Prostate gland (tissue), 2 donors: ENCODE measurements around the gene INKA2. TPM values are rescaled to one million over a fixed set of nuclear protein-coding genes. Genes with fewer than 3 reads are reported as not detected.

ENCODE experiments used
- DNase-seq: peaks from one replicate; pipeline ENCODE4 v3.0.0-alpha.2; 2019; ENCODE audit warnings: low spot score
- H3K27ac ChIP-seq, 2 donors: fragments of 200-600 bp; sonication (generic); 2 replicates each; pipeline ENCODE4 v1.5.1; 2017 to 2019
- H3K27me3 ChIP-seq: fragments of 200-600 bp; sonication (generic); replicated peaks from 2 replicates; pipeline ENCODE4 v1.5.1; 2019; ENCODE audit not compliant: insufficient read depth
- H3K36me3 ChIP-seq, 2 donors: fragments of 200-600 bp; sonication (generic); 1 replicate in 1 of 2; 2 replicates in 1 of 2; pipeline versions ENCODE4 v1.5.1 to v1.8.1; 2017 to 2019
- H3K4me1 ChIP-seq: fragments of 200-600 bp; sonication (generic); replicated peaks from 2 replicates; pipeline ENCODE4 v1.5.1; 2019
- H3K4me3 ChIP-seq, 2 donors: fragments of 200-600 bp; sonication (generic); 2 replicates each; pipeline ENCODE4 v1.5.1; 2017 to 2019
- H3K9me3 ChIP-seq: fragments of 200-600 bp; sonication (generic); 2 replicates; pipeline ENCODE4 v1.5.1; 2017
- CTCF ChIP-seq, 4 experiments: fragments of 200-600 bp in 2 of 4; fragments of 450-650 bp in 2 of 4; sonication (generic) in 2 of 4; IDR thresholded peaks; 1 replicate in 3 of 4; 2 replicates in 1 of 4; pipeline ENCODE4 v1.5.1; 2016 to 2019; ENCODE audit warnings: antibody characterized with exemption in 4 of 4, mild to moderate bottlenecking in 2 of 4, moderate library complexity in 2 of 4
- POLR2A ChIP-seq: fragments of 450-650 bp; IDR thresholded peaks from one replicate; pipeline ENCODE4 v1.6.1; 2016; ENCODE audit warnings: antibody characterized with exemption, mild to moderate bottlenecking
- POLR2AphosphoS5 ChIP-seq: sonication (generic); formaldehyde crosslinking; IDR thresholded peaks from one replicate; pipeline ENCODE4 v1.6.1; 2017; ENCODE audit warnings: antibody characterized with exemption
- WGBS: methylation state at CpG from one replicate; pipeline ENCODE4 v1.1.5; 2018; 5-methylcytosine and 5-hydroxymethylcytosine counted together
- intact Hi-C: fragments of 100-400 bp; cut with DNase I; formaldehyde crosslinking; loops from one replicate; pipeline ENCODE4 v1.14.2; 2022
- total RNA-seq, 2 donors: library from RNA; depleted of rRNA; stranded (reverse); fragments of >200 nt; gene quantifications; one replicate each; pipeline ENCODE4 v1.1.0, GENCODE V29; 2016

Gene INKA2
- total RNA-seq, result 1 to 10 TPM; 2.8 to 6.6 TPM

GRCh38 chr1:111739194-111739924 lies at the start of gene INKA2:
Gene INKA2, minus strand, starts transcription at chr1:111739395. Its CDS starts 153 bp downstream, at chr1:111739242.
- intact Hi-C loops, result no loop called here
- DNase-seq, result peak; percentile 88
- Histone ChIP-seq H3K4me1 (no peaks in the 10 kb centered on the region), H3K4me3 (peak within 1 kb of the TSS; percentile 48 to 61), H3K27me3 (no peaks in the 10 kb centered on the region), H3K27ac (peak within 1 kb of the TSS; percentile 90 to 92), H3K36me3 (no peaks in the 10 kb centered on the region), H3K9me3 (no peaks in the 10 kb centered on the region)
- under 1% methylated on average over 56 of the region's 59 CpGs for WGBS
- peak; percentile 85 for TF ChIP-seq POLR2AphosphoS5
- TF ChIP-seq CTCF (IDR thresholded peaks at IDR 0.05), result peak in 1 of 4 experiments; percentile 29
- TF ChIP-seq POLR2A, result peak; percentile 86

- no peaks in the 10 kb centered on the region for H3K27me3 ChIP-seq
- no peaks in the 10 kb centered on the region for H3K36me3 ChIP-seq
- DNase-seq, result no peak
- H3K9me3 ChIP-seq, result no peaks in the 10 kb centered on the region
- intact Hi-C loops, result no loop called here
- no peak overlapping the region for H3K27ac ChIP-seq
- no peak for TF ChIP-seq POLR2AphosphoS5
- TF ChIP-seq POLR2A, result no peak
- TF ChIP-seq CTCF (IDR thresholded peaks at IDR 0.05), result no peak
- no peaks in the 10 kb centered on the region for H3K4me1 ChIP-seq
- H3K4me3 ChIP-seq, result no peak overlapping the region
- WGBS, result 84% methylated on average over 9 of the region's 9 CpGs
Measured at GRCh38 chr1:111786669-111787207, 47.5 kb upstream of the INKA2 start.

- no peak for DNase-seq
- WGBS, result 78% methylated on average over 4 of the region's 4 CpGs
- TF ChIP-seq POLR2A (no peak), POLR2AphosphoS5 (no peak), CTCF (IDR thresholded peaks at IDR 0.05) (no peak)
- no peaks in the 10 kb centered on the region for H3K36me3 ChIP-seq
- no peaks in the 10 kb centered on the region for H3K9me3 ChIP-seq
- H3K4me3 ChIP-seq, result no peak overlapping the region
- no peaks in the 10 kb centered on the region for H3K4me1 ChIP-seq
- no peak overlapping the region for H3K27ac ChIP-seq
- no peaks in the 10 kb centered on the region for H3K27me3 ChIP-seq
- intact Hi-C loops, result no loop called here
Measured at GRCh38 chr1:111784273-111784901, 45.2 kb upstream of the INKA2 start.

- Histone ChIP-seq H3K36me3 (peaks cover 0 to 6% of the 10 kb centered on the region in 2 donors), H3K27me3 (no peaks in the 10 kb centered on the region), H3K4me3 (no peak overlapping the region), H3K27ac (no peak overlapping the region), H3K9me3 (no peaks in the 10 kb centered on the region), H3K4me1 (no peaks in the 10 kb centered on the region)
- intact Hi-C loops, result no loop called here
- 94% methylated on average over 2 of the region's 2 CpGs for WGBS
- TF ChIP-seq CTCF (IDR thresholded peaks at IDR 0.05) (no peak), POLR2AphosphoS5 (no peak), POLR2A (no peak)
- no peak for DNase-seq
Measured at GRCh38 chr1:111779546-111779945, 40.4 kb upstream of the INKA2 start.
